ENCODE measurements around the gene ENTPD6. TPM values are rescaled to one million over a fixed set of nuclear protein-coding genes. Genes with fewer than 3 reads are reported as not detected.
A peak's percentile ranks its signal among the peaks of the same experiment; 100 is the strongest.
"Not testable (repeated sequence)": the region's sequence is repeated elsewhere in the genome, so short reads cannot be mapped to it uniquely, and the experiment has no call there.

ENTPD6 gene
- total RNA-seq, 2 experiments from 2014 or later = 63.6 to 66.6 TPM

DNA sequence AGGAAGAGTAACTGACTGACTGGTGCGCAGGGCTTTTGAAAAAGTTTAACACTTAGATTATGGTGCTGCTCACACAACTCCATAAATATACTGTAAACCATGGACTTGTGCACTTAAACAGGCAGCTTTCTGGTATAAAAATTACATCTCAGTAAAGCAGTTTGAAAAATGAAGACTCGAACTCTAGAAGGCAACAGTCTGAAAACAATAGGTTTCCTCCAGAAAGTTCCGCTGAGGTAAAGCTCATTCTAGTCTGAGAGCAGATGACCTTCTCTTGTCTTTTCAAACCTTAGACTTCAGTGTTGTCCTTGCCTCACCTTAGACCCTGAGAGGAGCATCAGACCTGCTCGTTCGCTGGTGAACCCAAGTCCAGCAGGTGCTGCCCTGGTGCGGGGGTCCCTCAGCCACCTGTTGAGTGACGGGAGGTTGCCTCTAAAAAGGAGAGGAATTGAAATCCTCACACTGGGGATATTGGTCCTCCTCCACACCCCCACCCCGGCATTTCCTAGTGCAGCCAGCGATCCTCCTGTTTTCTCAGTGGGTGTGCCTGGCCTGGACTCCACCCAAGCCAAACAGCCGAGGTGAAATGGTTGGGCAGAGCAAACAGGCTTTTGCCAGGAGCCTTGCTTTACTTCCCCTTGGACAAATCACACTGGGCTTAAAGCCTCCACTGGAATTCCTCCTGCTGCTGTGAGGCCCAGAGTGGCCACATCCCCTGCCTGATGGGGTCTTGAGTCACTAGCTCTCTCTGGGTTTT lies 37.7 kb downstream of the ENTPD6 start:
- DNase-seq = no peak
- Mint-ChIP-seq H3K27me3 (ENCODE audit: low read depth) (peaks cover 8% of the 10 kb centered on the region), H3K36me3 (ENCODE audit: low read depth) (no peaks in the 10 kb centered on the region), H3K4me1 (ENCODE audit: low read depth) (peaks cover 13% of the 10 kb centered on the region), H3K4me3 (no peak overlapping the region), H3K9me3 (no peaks in the 10 kb centered on the region), H3K27ac (no peak overlapping the region)
- intact Hi-C loops (cut with micrococcal nuclease) = loop anchor here (10.0 kb wide), 1 partner anchor 1868 kb away; the partner anchor contains the start of gene GZF1
- CTCF ChIA-PET = no interaction called here

DNA sequence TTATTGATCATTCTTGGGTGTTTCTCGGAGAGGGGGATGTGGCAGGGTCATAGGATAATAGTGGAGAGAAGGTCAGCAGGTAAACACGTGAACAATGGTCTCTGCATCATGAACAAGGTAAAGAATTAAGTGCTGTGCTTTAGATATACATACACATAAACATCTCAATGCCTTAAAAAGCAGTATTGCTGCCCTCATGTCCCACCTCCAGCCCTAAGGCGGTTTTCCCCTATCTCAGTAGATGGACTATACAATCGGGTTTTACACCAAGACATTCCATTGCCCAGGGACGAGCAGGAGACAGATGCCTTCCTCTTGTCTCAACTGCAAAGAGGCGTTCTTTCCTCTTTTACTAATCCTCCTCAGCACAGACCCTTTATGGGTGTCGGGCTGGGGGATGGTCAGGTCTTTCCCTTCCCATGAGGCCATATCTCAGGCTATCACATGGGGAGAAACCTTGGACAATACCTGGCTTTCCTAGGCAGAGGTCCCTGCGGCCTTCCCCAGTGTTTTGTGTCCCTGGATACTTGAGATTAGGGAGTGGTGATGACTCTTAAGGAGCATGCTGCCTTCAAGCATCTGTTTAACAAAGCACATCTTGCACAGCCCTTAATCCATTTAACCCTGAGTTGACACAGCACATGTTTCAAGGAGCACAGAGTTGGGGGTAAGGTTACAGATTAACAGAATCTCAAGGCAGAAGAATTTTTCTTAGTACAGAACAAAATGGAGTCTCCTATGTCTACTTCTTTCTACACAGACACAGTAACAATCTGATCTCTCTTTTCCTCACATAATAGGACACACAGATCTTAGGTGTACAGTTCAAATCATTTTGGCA lies 38.7 kb downstream of the ENTPD6 start:
- H3K9me3 Mint-ChIP-seq; H3K27me3 Mint-ChIP-seq (ENCODE audit: low read depth); H3K27ac Mint-ChIP-seq; H3K36me3 Mint-ChIP-seq (ENCODE audit: low read depth); DNase-seq; H3K4me3 Mint-ChIP-seq; CTCF ChIA-PET: not testable (repeated sequence)
- intact Hi-C loops (cut with micrococcal nuclease) = loop anchor here (10.0 kb wide), 1 partner anchor 1869 kb away; the partner anchor contains the start of gene GZF1
- peaks cover 23% of the 10 kb centered on the region for H3K4me1 Mint-ChIP-seq (ENCODE audit: low read depth)

DNA sequence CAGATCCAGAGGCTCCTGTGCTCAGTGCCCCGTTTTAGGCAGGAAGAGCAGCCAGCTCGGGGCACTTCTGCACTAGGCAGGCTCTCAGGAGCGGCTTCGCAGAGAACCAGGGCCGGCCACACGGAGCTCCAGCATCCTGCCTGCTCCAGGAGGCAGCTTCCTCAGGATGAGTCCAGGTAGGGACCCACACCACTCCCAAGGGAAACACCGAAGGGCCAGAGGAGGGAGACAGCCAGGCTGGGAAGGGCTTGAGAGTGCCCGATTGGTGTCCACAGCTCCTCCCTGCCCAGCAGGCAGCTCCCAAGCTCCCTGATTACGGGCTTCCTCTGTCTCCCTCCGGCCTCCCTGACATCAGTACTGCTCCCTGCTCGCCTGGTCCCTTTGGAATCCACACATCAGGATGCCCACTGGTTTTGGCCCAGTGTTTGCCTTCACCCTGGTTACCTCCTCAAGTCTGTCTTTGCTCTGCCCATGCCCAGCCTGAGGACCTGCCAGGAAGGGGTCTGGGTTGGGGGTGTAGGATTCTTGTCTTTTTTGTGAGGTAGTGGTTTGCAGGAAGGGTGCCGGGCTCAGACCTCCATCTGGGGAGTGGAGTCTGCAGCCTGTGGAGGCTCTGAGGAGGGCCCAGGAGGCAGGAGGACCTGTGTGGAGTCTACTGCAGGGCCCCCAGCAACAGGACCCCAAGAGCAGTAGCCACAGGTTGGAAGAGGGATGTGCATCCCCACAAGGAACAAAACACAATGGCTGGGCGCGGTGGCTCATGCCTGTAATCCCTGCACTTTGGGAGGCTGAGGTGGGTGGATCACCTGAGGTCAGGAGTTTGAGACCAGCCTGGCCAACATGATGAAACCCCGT lies 41.2 kb downstream of the ENTPD6 start:
- no peaks in the 10 kb centered on the region for H3K36me3 Mint-ChIP-seq (ENCODE audit: low read depth)
- H3K4me3 Mint-ChIP-seq = no peak overlapping the region
- H3K27ac Mint-ChIP-seq = peak overlapping the region; percentile 30
- peaks cover 8% of the 10 kb centered on the region for H3K27me3 Mint-ChIP-seq (ENCODE audit: low read depth)
- CTCF ChIA-PET = interaction anchor here (0.6 to 0.8 kb wide), 2 partner anchors 163 to 186 kb away, joined by 3 read pairs; no protein-coding TSS in a partner anchor
- DNase-seq = no peak
- intact Hi-C loops (cut with micrococcal nuclease) = loop anchor here (1.0 to 10.0 kb wide), 5 partner anchors 74 to 1872 kb away; partner anchors contain the start of genes GZF1 and NANP
- no peaks in the 10 kb centered on the region for H3K9me3 Mint-ChIP-seq
- H3K4me1 Mint-ChIP-seq (ENCODE audit: low read depth) = peaks cover 25% of the 10 kb centered on the region

DNA sequence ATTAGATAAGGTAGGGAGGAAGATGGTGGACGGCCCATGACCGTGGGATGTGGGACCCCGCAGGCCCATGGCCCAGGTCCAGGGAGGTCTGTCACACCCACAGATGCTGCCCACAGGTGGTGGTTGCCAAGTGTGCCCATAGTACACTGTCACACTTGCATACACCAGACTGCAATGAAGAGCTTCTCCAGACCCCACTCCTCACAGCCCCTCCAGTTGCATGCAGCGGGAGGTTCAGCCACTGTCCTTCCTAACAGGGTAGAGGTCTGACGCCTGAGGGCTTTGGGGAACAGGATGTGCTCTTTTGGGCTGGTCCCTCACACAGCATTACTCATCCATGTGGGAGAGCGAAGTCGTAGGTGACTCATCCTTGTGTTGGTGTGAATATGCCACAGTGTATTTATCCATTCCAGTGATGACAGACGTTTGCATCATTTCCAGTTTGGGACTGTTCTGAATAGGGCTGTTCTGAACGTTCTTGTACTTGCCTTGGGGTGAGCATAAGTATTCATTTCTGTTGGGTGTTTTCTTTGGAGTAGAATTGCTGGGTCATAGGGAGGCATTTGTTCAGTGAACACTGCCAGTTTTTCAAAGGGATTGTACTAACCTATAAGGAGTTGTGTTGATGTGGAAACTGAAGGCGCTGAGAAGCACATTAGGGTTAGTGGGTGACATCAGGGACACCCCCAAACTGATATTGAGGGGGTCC lies 42.3 kb downstream of the ENTPD6 start:
- no peaks in the 10 kb centered on the region for H3K9me3 Mint-ChIP-seq
- H3K4me3 Mint-ChIP-seq = peak overlapping the region; percentile 42
- H3K27me3 Mint-ChIP-seq (ENCODE audit: low read depth) = peaks cover 14% of the 10 kb centered on the region
- H3K36me3 Mint-ChIP-seq (ENCODE audit: low read depth) = no peaks in the 10 kb centered on the region
- DNase-seq = peak; percentile 88
- intact Hi-C loops (cut with micrococcal nuclease) = loop anchor here (1.0 to 10.0 kb wide), 11 partner anchors 9 to 1873 kb away; partner anchors contain the start of genes CST7, ENTPD6, GZF1 and NANP
- peak overlapping the region; percentile 92 for H3K27ac Mint-ChIP-seq
- CTCF ChIA-PET = interaction anchor here (0.6 kb wide), 1 partner anchor 33 kb away, joined by 3 read pairs; no protein-coding TSS in a partner anchor
- H3K4me1 Mint-ChIP-seq (ENCODE audit: low read depth) = peaks cover 25% of the 10 kb centered on the region

DNA sequence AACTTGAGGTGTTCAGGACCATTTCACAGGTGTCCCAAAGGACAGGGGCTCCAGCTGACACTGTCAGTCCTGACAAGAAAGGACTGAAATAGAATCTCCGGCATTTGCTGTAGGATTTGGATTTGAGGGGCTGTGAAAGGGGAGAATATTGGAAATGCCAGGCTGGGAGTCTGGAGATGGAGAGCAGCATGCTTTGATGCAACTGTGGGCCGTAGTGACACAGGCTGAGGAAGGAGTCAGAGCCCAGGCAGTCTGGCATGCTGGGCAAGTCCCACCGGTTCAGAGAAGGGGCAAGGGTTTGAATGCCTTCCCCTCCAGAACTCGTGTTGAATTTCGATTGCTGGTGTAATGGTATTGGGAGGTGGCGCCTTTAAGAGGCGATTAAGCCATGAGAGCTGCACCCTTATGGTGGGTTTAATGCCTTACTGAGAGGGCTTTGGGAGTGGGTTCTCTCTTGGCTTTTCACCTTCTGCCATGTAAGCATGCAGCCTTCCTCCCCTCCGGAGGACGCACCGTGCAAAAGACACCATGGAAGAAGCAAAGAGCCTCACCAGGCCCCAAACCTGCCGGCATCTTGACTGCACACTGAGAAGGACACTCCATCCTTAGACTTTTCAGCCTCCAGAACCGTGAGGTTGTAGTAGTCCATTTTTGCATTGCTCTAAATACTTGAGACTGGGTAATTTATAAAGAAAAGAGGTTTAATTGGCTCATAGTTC lies 43.0 kb downstream of the ENTPD6 start:
- H3K36me3 Mint-ChIP-seq (ENCODE audit: low read depth) = no peaks in the 10 kb centered on the region
- peaks cover 2% of the 10 kb centered on the region for H3K9me3 Mint-ChIP-seq
- H3K4me1 Mint-ChIP-seq (ENCODE audit: low read depth) = peaks cover 25% of the 10 kb centered on the region
- H3K4me3 Mint-ChIP-seq = peak overlapping the region; percentile 42
- CTCF ChIA-PET = no interaction called here
- intact Hi-C loops (cut with micrococcal nuclease) = loop anchor here (1.0 to 10.0 kb wide), 8 partner anchors 8 to 1874 kb away; partner anchors contain the start of genes CST7, ENTPD6 and GZF1
- peak overlapping the region; percentile 92 for H3K27ac Mint-ChIP-seq
- DNase-seq = peak; percentile 28
- peaks cover 14% of the 10 kb centered on the region for H3K27me3 Mint-ChIP-seq (ENCODE audit: low read depth)

DNA sequence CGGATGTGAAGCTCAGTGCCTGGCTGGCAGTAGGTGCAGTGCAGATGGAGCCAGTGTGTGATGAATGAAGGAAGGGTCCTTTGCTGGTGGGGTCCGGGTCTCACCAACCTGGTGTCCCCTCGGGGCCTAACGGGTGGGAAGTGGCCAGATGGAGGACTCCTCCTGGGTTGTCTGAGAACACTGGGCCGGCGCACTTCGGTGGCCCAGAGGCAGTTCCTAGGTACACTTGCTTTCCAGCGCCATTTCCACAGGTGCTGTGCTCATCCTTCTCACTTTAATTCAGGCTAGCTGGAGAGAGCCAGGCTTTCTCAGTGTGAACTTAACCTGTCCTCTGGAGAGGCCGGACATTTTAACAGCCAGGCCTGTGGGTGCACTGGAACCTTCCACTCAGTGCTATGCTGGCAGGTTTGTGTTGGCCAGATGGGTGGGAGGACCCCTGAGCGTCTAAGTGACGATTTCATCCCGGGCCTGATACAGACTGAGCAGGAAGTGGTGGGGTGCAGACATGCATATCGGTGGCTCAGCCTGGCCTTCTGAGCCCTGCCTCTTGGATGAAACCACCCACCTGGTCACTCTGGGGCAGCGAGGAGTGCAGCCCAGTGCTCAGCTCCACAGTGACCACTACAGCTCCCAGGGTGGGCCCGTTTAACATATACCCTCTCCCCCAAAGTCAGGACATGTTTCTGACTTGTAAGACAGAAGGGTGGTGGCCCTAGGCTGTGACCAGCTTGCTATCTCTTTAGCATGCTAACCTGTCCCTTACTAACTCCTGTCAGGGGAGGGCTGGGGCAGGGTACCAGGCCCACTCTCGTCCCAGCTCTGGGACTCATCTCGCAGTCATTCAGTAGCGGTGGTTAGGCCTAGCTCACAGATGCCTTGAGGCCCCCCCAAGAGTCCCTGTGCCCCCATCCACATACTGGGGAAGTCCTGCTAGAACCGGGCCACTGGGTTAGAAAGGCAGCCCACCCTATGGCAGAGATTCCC lies 44.2 kb downstream of the ENTPD6 start:
- intact Hi-C loops (cut with micrococcal nuclease) = loop anchor here (2.0 to 10.0 kb wide), 4 partner anchors 149 to 1875 kb away; partner anchors contain the start of genes CST7 and GZF1
- Mint-ChIP-seq H3K4me1 (ENCODE audit: low read depth) (peaks cover 25% of the 10 kb centered on the region), H3K9me3 (peaks cover 6% of the 10 kb centered on the region), H3K4me3 (no peak overlapping the region), H3K36me3 (ENCODE audit: low read depth) (no peaks in the 10 kb centered on the region), H3K27ac (peak overlapping the region; percentile 11), H3K27me3 (ENCODE audit: low read depth) (peaks cover 14% of the 10 kb centered on the region)
- CTCF ChIA-PET = no interaction called here
- DNase-seq = no peak

DNA sequence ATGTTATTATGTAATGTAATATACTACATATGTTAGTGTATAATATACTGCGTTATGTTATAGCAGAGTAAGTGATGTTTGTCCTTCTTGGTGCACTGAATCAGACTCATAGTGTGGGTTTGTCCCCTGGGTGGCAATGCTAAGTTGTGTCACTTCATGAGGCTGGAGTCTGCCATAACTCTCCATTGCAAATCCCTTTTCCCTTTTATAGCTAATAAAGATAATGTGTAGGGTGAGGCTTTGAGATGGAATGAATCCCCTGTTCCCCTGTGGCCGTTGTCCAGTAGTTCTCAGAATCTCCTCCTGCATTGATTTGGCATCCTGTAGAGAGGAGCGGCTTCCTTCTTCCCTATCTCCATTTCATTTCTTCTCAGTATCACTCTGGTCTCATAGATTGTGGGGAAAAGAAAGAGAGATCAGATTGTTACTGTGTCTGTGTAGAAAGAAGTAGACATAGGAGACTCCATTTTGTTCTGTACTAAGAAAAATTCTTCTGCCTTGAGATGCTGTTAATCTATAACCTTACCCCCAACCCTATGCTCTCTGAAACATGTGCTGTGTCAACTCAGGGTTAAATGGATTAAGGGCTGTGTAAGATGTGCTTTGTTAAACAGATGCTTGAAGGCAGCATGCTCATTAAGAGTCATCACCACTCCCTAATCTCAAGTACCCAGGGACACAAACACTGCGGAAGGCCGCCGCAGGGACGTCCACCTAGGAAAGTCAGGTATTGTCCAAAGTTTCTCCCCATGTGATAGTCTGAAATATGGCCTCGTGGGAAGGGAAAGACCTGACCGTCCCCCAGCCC lies 45.5 kb downstream of the ENTPD6 start:
- H3K27ac Mint-ChIP-seq; intact Hi-C loops (cut with micrococcal nuclease); DNase-seq: not testable (repeated sequence)

DNA sequence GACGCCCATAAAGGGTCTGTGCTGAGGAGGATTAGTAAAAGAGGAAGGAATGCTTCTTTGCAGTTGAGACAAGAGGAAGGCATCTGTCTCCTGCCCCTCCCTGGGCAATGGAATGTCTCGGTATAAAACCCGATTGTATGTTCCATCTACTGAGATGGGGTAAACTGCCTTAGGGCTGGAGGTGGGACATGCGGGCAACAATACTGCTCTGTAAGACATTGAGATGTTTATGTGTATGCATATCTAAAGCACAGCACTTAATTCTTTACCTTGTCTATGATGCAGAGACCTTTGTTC lies 46.1 kb downstream of the ENTPD6 start:
- H3K9me3 Mint-ChIP-seq; DNase-seq; H3K36me3 Mint-ChIP-seq (ENCODE audit: low read depth); H3K4me3 Mint-ChIP-seq; intact Hi-C loops (cut with micrococcal nuclease); H3K27ac Mint-ChIP-seq: not testable (repeated sequence)
- peaks cover 12% of the 10 kb centered on the region for H3K27me3 Mint-ChIP-seq (ENCODE audit: low read depth)
- CTCF ChIA-PET = interaction anchor here (0.6 kb wide), 1 partner anchor 19 kb away, joined by 3 read pairs; no protein-coding TSS in a partner anchor
- peaks cover 35% of the 10 kb centered on the region for H3K4me1 Mint-ChIP-seq (ENCODE audit: low read depth)

More for the DNA sequence above, 45.5 kb downstream of the ENTPD6 start:
- CTCF ChIA-PET; H3K36me3 Mint-ChIP-seq (ENCODE audit: low read depth); H3K9me3 Mint-ChIP-seq; H3K4me3 Mint-ChIP-seq: not testable (repeated sequence)
- Mint-ChIP-seq H3K27me3 (ENCODE audit: low read depth) (peaks cover 12% of the 10 kb centered on the region), H3K4me1 (ENCODE audit: low read depth) (peaks cover 30% of the 10 kb centered on the region)

DNA sequence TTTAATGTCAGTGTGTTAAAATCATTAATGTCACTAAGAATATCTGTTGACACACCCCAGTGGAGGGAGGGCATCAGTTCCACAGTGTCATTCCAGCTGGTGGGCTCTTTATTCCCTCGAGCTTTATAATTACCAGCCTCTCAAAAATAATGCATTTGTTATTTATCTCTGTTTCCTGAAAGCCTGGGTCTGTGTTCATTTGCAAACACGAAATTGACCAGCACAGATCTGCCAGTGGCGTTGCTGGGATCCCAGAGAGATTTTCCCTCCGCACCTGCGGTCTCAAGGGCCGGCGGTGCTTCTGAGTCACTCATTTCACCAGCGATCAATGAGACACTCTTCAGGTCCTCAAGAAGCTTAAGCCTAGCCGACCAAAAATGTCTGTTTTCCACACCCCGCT lies 46.7 kb downstream of the ENTPD6 start:
- no peak for DNase-seq
- peaks cover 37% of the 10 kb centered on the region for H3K4me1 Mint-ChIP-seq (ENCODE audit: low read depth)
- peaks cover 13% of the 10 kb centered on the region for H3K27me3 Mint-ChIP-seq (ENCODE audit: low read depth)
- H3K36me3 Mint-ChIP-seq (ENCODE audit: low read depth) = no peaks in the 10 kb centered on the region
- H3K27ac Mint-ChIP-seq = peak overlapping the region; percentile 30
- intact Hi-C loops (cut with micrococcal nuclease) = no loop called here
- H3K4me3 Mint-ChIP-seq = no peak overlapping the region
- H3K9me3 Mint-ChIP-seq = peaks cover 6% of the 10 kb centered on the region
- CTCF ChIA-PET = interaction anchor here (0.6 to 0.7 kb wide), 2 partner anchors 19 to 40 kb away, joined by 3 read pairs; no protein-coding TSS in a partner anchor

All from activated naive CD4-positive, alpha-beta T cell treated with anti-CD3 and anti-CD28 coated beads for 36 hours (primary cell).